Measurements from ENCODE around the gene DUSP19. TPM values are rescaled to one million over a fixed set of nuclear protein-coding genes. Genes with fewer than 3 reads are reported as not detected.
A peak's percentile ranks its signal among the peaks of the same experiment; 100 is the strongest.

The DUSP19 gene
- polyA plus RNA-seq, 1 of the 3 experiments (the other 2 are of a cell fraction) = 0.85 TPM

GRCh38 chr2:183078464-183079138, at the start of gene DUSP19 (continued):
- TF ChIP-seq REST (IDR thresholded peaks at IDR 0.05; ENCODE audit: low read depth, low read length) (no peak), IRF3 (IDR thresholded peaks at IDR 0.05; ENCODE audit: low read depth, low read length) (peak; percentile 38; the same call in 1 of the 2 replicates), TEAD4 (IDR thresholded peaks at IDR 0.05; ENCODE audit: borderline replicate concordance, insufficient read depth) (no peak), RCOR1 (IDR thresholded peaks at IDR 0.05; ENCODE audit: low read length) (peak; percentile 14; the same call in 1 of the 2 replicates), FOXJ3 (CRISPR knock-in tag; IDR thresholded peaks at IDR 0.05) (no peak), SIN3A (IDR thresholded peaks at IDR 0.05; ENCODE audit: borderline replicate concordance, low read depth, low read length) (peak; percentile 69; the same call in 1 of the 2 replicates), FOXM1 (IDR thresholded peaks at IDR 0.05; ENCODE audit: low read depth) (no peak)

- Histone ChIP-seq H3F3A (replicated peaks; ENCODE audit: insufficient read depth) (peaks cover 3% of the 10 kb centered on the region), H3K4me2 (no peak overlapping the region), H3K9me2 (no peaks in the 10 kb centered on the region), H3K36me3 (replicated peaks in 1 of 2; ENCODE audit: control insufficient read depth in 1 of 2, insufficient read depth in 2 of 2, low read length in 1 of 2) (no peaks in the 10 kb centered on the region), H3K27me3 (ENCODE audit: insufficient read depth) (no peaks in the 10 kb centered on the region), H3K9ac (no peak overlapping the region), H2AFZ (ENCODE audit: low read depth) (no peak overlapping the region), H4K20me1 (ENCODE audit: insufficient read depth) (peaks cover 98% of the 10 kb centered on the region), H3K4me1 (ENCODE audit: control insufficient read depth in 1 of 2, insufficient read depth in 2 of 2, low read depth in 1 of 2, low read length in 1 of 2) (peaks cover 12 to 27% of the 10 kb centered on the region in 2 experiments; a peak in 3 of 4 replicates), H3K4me3 (ENCODE audit: low read depth in 2 of 2, low read length in 1 of 2) (no peak overlapping the region), H3K79me2 (ENCODE audit: insufficient read depth) (peaks cover 100% of the 10 kb centered on the region), H3K27ac (ENCODE audit: low read depth in 2 of 2, low read length in 1 of 2) (no peak overlapping the region), H3K9me3 (no peaks in the 10 kb centered on the region)
- ChIA-PET POLR2A (no interaction called here), CTCF (interaction anchor here (0.9 kb wide), 1 partner anchor 16 kb away, joined by 4 read pairs; no protein-coding TSS in a partner anchor)
- TF ChIP-seq USF1 (IDR thresholded peaks at IDR 0.05; ENCODE audit: borderline replicate concordance, low read depth) (no peak), JUND (IDR thresholded peaks at IDR 0.05) (no peak), TAF1 (IDR thresholded peaks at IDR 0.05; ENCODE audit: borderline replicate concordance, low read depth, low read length) (no peak), POLR2AphosphoS5 (IDR thresholded peaks at IDR 0.05; ENCODE audit: low read depth, low read length) (no peak), RCOR1 (IDR thresholded peaks at IDR 0.05; ENCODE audit: low read length) (no peak), USF2 (IDR thresholded peaks at IDR 0.05; ENCODE audit: borderline replicate concordance, low read depth, low read length) (no peak), FOXM1 (IDR thresholded peaks at IDR 0.05; ENCODE audit: low read depth) (no peak), GATA2 (CRISPR knock-in tag; IDR thresholded peaks at IDR 0.05) (no peak), SIN3A (IDR thresholded peaks at IDR 0.05; ENCODE audit: borderline replicate concordance, low read depth, low read length) (no peak), IRF3 (IDR thresholded peaks at IDR 0.05; ENCODE audit: low read depth, low read length) (no peak), MEF2A (IDR thresholded peaks at IDR 0.05; ENCODE audit: borderline replicate concordance, low read depth) (no peak), TEAD4 (IDR thresholded peaks at IDR 0.05; ENCODE audit: borderline replicate concordance, insufficient read depth) (no peak), GABPA (IDR thresholded peaks at IDR 0.05; ENCODE audit: low read depth) (no peak), NFIC (IDR thresholded peaks at IDR 0.05; ENCODE audit: borderline replicate concordance) (no peak), ELF1 (IDR thresholded peaks at IDR 0.05) (no peak)
- no peak for DNase-seq
- WGBS (ENCODE audit: low lambda C conversion rate) = 98% methylated on average over 2 of the region's 2 CpGs
These were observed 49.3 kb upstream of the DUSP19 start for GRCh38 chr2:183029219-183029618.
